ENCODE results near the gene PPIE.

DNA sequence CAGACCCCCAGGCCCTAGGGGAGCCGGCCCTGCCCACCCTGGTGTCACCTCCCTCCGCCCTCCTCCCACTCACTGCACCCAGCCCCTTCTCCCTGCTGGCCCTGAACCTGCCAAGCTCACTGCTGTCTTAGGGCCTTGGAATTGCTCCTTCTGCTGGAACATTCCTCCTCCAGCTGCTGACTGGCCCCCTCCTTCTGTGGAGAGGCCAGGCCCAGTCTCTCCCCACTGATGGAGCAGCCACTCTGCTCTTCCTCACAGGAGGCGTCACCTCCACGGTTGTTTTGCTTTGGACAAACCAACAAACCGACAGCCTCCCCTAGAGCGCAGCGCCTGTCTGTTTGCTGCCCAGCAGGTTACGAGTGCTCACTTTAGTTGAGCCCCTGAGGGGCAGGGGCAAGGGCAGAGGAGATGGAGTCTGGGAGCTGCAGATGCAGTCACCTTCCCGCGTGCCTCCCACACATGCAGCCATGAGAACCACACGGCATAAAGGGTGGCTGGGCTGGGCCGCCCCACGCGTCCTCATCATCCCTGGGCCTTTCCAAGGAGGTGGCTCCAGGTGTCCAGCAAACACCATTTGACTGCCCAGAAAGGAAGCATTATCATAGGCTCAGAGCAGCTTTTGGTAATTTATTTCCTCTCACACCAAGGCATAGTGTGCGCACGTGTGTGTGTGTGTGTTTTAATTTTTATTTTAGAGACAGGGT, 23.0 kb downstream of the PPIE start:
- TF ChIP-seq POLR2AphosphoS5 (IDR thresholded peaks at IDR 0.05; ENCODE audit: low read depth) (no peak), REST (IDR thresholded peaks at IDR 0.05; ENCODE audit: unreplicated experiment) (no peak), CTCF (conservative IDR thresholded peaks at IDR 0.05; ENCODE audit: low read depth in 2 of 2) (no peak), ZNF114 (CRISPR knock-in tag; IDR thresholded peaks at IDR 0.05) (no peak), EZH2 (IDR thresholded peaks at IDR 0.05; ENCODE audit: low read depth, unreplicated experiment) (no peak), JUNB (IDR thresholded peaks at IDR 0.05; ENCODE audit: unreplicated experiment) (no peak)
